ENCODE results near the gene OR5K1. TPM values are rescaled to one million over a fixed set of nuclear protein-coding genes. Genes with fewer than 3 reads are reported as not detected.

OR5K1 gene
- total RNA-seq, 1 donor from 2014 or later: not detected

- ATAC-seq (ENCODE audit: low read depth) (no peak), DNase-seq (no peak)
- ChIA-PET CTCF (no interaction called here), POLR2A (no interaction called here)
- no peaks in the 10 kb centered on the region for H3K36me3 Mint-ChIP-seq (ENCODE audit: low read depth)
- TF ChIP-seq CTCF (IDR thresholded peaks at IDR 0.05): no peak
- no peak overlapping the region for H3K4me3 Mint-ChIP-seq
- H3K9me3 Mint-ChIP-seq: peaks cover 2% of the 10 kb centered on the region
- H3K27me3 Mint-ChIP-seq: peaks cover 6% of the 10 kb centered on the region
- intact Hi-C loops (cut with micrococcal nuclease): no loop called here
- no peak overlapping the region for H3K27ac Mint-ChIP-seq
- no peaks in the 10 kb centered on the region for H3K4me1 Mint-ChIP-seq
Observed at GRCh38 chr3:98445949-98446406, 17.0 kb upstream of the OR5K1 start.

- H3K4me3 Mint-ChIP-seq: no peak overlapping the region
- DNase-seq (no peak), ATAC-seq (ENCODE audit: low read depth) (no peak)
- H3K4me1 Mint-ChIP-seq: no peaks in the 10 kb centered on the region
- no peaks in the 10 kb centered on the region for H3K36me3 Mint-ChIP-seq (ENCODE audit: low read depth)
- POLR2A ChIA-PET: no interaction called here
- CTCF ChIA-PET: no interaction called here
- peaks cover 3% of the 10 kb centered on the region for H3K27me3 Mint-ChIP-seq
- no peak overlapping the region for H3K27ac Mint-ChIP-seq
- peaks cover 2% of the 10 kb centered on the region for H3K9me3 Mint-ChIP-seq
- intact Hi-C loops (cut with micrococcal nuclease): no loop called here
- TF ChIP-seq CTCF (IDR thresholded peaks at IDR 0.05): no peak
Observed at GRCh38 chr3:98449606-98450193, 13.3 kb upstream of the OR5K1 start.

DNA sequence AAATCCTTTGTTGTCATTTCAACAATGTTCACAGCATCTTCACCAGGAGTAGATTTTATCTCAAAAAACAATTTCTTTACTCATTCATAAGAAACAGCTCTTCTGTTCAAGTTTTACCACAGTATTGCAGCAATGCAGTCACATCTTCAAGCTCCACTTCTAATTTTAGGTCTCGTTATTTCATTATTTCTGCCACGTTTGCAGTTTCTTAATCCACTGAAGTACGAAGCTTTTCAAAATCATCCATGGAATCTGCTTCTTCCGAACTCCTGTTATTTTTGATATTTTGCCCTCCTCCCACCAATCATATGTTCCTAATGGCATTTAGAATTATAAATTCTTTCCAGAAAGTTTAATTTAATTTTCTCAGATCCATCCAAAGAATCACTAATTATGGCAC, 12.6 kb upstream of the OR5K1 start:
- no peak for DNase-seq
- Mint-ChIP-seq H3K27me3 (peaks cover 3% of the 10 kb centered on the region), H3K4me3 (no peak overlapping the region), H3K27ac (no peak overlapping the region), H3K4me1 (no peaks in the 10 kb centered on the region), H3K36me3 (ENCODE audit: low read depth) (no peaks in the 10 kb centered on the region), H3K9me3 (peaks cover 2% of the 10 kb centered on the region)
- no peak for ATAC-seq (ENCODE audit: low read depth)
- ChIA-PET POLR2A (no interaction called here), CTCF (no interaction called here)
- TF ChIP-seq CTCF (IDR thresholded peaks at IDR 0.05): no peak
- intact Hi-C loops (cut with micrococcal nuclease): no loop called here

DNA sequence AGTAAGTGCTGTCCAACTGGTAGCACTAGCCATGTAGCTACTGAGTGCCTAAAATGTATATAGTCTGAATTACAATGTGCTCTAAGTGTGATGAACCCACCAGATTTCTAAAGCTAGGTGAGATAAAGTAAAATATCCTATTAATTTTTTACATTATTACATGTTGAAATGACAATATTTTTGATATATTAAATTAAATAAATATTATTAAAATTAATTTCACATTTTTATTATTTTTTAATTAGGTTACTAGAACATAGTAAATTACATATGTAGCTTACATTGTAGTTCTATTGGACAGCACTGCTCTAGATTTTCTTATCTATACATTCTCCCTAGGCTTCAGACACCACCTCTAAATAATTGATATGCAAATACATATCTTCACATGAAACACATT, 9.2 kb upstream of the OR5K1 start:
- H3K27me3 Mint-ChIP-seq: no peaks in the 10 kb centered on the region
- H3K27ac Mint-ChIP-seq: no peak overlapping the region
- intact Hi-C loops (cut with micrococcal nuclease): no loop called here

GRCh38 chr3:98454929-98455328, 8.1 kb upstream of the OR5K1 start:
- CTCF ChIA-PET: no interaction called here
- no peaks in the 10 kb centered on the region for H3K36me3 Mint-ChIP-seq (ENCODE audit: low read depth)
- H3K27ac Mint-ChIP-seq: no peak overlapping the region
- intact Hi-C loops (cut with micrococcal nuclease): no loop called here
- no peaks in the 10 kb centered on the region for H3K27me3 Mint-ChIP-seq
- H3K9me3 Mint-ChIP-seq: peaks cover 7% of the 10 kb centered on the region
- TF ChIP-seq CTCF (IDR thresholded peaks at IDR 0.05): no peak
- no peaks in the 10 kb centered on the region for H3K4me1 Mint-ChIP-seq
- no peak overlapping the region for H3K4me3 Mint-ChIP-seq
- POLR2A ChIA-PET: no interaction called here
- ATAC-seq (ENCODE audit: low read depth) (no peak), DNase-seq (no peak)

More for the DNA sequence above, 9.2 kb upstream of the OR5K1 start:
- CTCF ChIA-PET: no interaction called here
- Mint-ChIP-seq H3K4me1 (no peaks in the 10 kb centered on the region), H3K4me3 (no peak overlapping the region), H3K36me3 (ENCODE audit: low read depth) (no peaks in the 10 kb centered on the region), H3K9me3 (peaks cover 3% of the 10 kb centered on the region)
- POLR2A ChIA-PET: interaction anchor here (0.6 kb wide), 1 partner anchor 77 kb away, joined by 7 read pairs; no protein-coding TSS in a partner anchor
- TF ChIP-seq CTCF (IDR thresholded peaks at IDR 0.05): no peak
- DNase-seq (no peak), ATAC-seq (ENCODE audit: low read depth) (no peak)
